Uterus (tissue), 2 donors: Measurements from ENCODE around the gene PDGFRB.

Experiments
- CTCF ChIP-seq, 4 experiments: fragments of 200-600 bp in 2 of 4; fragments of 450-650 bp in 2 of 4; sonication (generic) in 2 of 4; IDR thresholded peaks; one replicate each; pipeline ENCODE4 v1.5.1; 2016 to 2019; ENCODE audit warnings: antibody characterized with exemption in 4 of 4, mild to moderate bottlenecking in 2 of 4, moderate library complexity in 1 of 4
- POLR2A ChIP-seq, 2 donors: fragments of 450-650 bp; IDR thresholded peaks; one replicate each; pipeline ENCODE4 v1.6.1; 2016; ENCODE audit warnings: antibody characterized with exemption in 2 of 2, mild to moderate bottlenecking in 1 of 2, moderate library complexity in 1 of 2

- TF ChIP-seq CTCF (IDR thresholded peaks at IDR 0.05) (no peak), POLR2A (IDR thresholded peaks at IDR 0.05) (no peak)
Observed at GRCh38 chr5:150182774-150183173, 27.1 kb upstream of the PDGFRB start.
